SJCRH30 (cell line): ENCODE results near the gene TMCO4. TPM values are rescaled to one million over a fixed set of nuclear protein-coding genes. Genes with fewer than 3 reads are reported as not detected.
"Not testable (repeated sequence)": the region's sequence is repeated elsewhere in the genome, so short reads cannot be mapped to it uniquely, and the experiment has no call there.

ENCODE experiments used
- DNase-seq, 2 experiments: peaks; one replicate each; pipeline ENCODE4 v3.0.0-alpha.2; 2015 to 2020
- H3K27ac ChIP-seq: fragments of 250-450 bp; sonication (Bioruptor Pico); 2 replicates; pipeline ENCODE4 v1.5.1; 2020; ENCODE audit warnings: mild to moderate bottlenecking, moderate library complexity
- H3K27me3 ChIP-seq: fragments of 250-450 bp; sonication (Bioruptor Pico); 2 replicates; pipeline ENCODE4 v1.5.1; 2020; ENCODE audit warnings: mild to moderate bottlenecking, moderate library complexity
- H3K36me3 ChIP-seq: fragments of 250-450 bp; sonication (Bioruptor Pico); 2 replicates; pipeline ENCODE4 v1.5.1; 2020; ENCODE audit warnings: mild to moderate bottlenecking, moderate library complexity
- H3K4me1 ChIP-seq: fragments of 250-450 bp; sonication (Bioruptor Pico); 2 replicates; pipeline ENCODE4 v1.5.1; 2020; ENCODE audit warnings: mild to moderate bottlenecking, moderate library complexity
- H3K4me3 ChIP-seq: fragments of 250-450 bp; sonication (Bioruptor Pico); 2 replicates; pipeline ENCODE4 v1.5.1; 2020; ENCODE audit warnings: mild to moderate bottlenecking, moderate library complexity
- H3K9me3 ChIP-seq: fragments of 250-450 bp; sonication (Bioruptor Pico); replicated peaks from 2 replicates; pipeline ENCODE4 v1.5.1; 2020; ENCODE audit warnings: mild to moderate bottlenecking, moderate library complexity
- total RNA-seq: library from RNA; depleted of rRNA; stranded (reverse); fragments of >200 nt; shearing (Covaris generic); gene quantifications from 2 replicates; pipeline ENCODE4 v1.2.3, GENCODE V29; 2014

TMCO4 gene
- total RNA-seq, 1 experiment from 2014 or later = 18.0 TPM

GRCh38 chr1:19800076-19800804 is 524 bp upstream of the TMCO4 start:
- Histone ChIP-seq H3K4me3 (peak overlapping the region; percentile 14; the same call in 1 of the 2 replicates), H3K9me3 (no peaks in the 10 kb centered on the region), H3K4me1 (peaks cover 8% of the 10 kb centered on the region; the same call in 1 of the 2 replicates), H3K27ac (no peak overlapping the region), H3K27me3 (no peaks in the 10 kb centered on the region), H3K36me3 (no peaks in the 10 kb centered on the region)
- DNase-seq = peak; percentile 44 to 51

- no peaks in the 10 kb centered on the region for H3K36me3 ChIP-seq
- no peaks in the 10 kb centered on the region for H3K9me3 ChIP-seq
- no peak overlapping the region for H3K4me3 ChIP-seq
- peaks cover 8% of the 10 kb centered on the region; the same call in 1 of the 2 replicates for H3K4me1 ChIP-seq
- DNase-seq = no peak
- H3K27ac ChIP-seq = no peak overlapping the region
- no peaks in the 10 kb centered on the region for H3K27me3 ChIP-seq
These were observed 1.1 kb downstream of the TMCO4 start for GRCh38 chr1:19798486-19799229.

- H3K9me3 ChIP-seq = no peaks in the 10 kb centered on the region
- no peak overlapping the region for H3K4me3 ChIP-seq
- no peak for DNase-seq
- peaks cover 8% of the 10 kb centered on the region; the same call in 1 of the 2 replicates for H3K4me1 ChIP-seq
- H3K27ac ChIP-seq = no peak overlapping the region
- H3K27me3 ChIP-seq = no peaks in the 10 kb centered on the region
- H3K36me3 ChIP-seq = no peaks in the 10 kb centered on the region
These were observed 1.9 kb downstream of the TMCO4 start for GRCh38 chr1:19797827-19798226.

DNA sequence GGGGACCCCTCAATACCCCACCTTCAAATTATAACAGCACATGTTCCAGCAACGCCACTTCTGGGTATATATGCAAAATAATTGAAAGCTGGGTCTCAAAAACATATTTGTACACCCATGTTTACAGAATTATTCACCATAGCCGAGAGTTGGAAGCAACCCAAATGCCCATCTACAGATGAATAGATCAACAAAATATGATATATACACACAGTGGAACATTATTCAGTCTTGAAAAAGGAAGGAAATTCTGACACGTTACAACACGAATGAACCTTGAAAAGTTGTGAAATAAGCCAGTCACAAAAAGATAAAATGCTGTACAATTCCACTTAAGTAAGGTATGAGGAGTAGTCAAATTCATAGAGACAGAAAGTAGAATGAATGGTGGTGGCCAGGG is 5.1 kb downstream of the TMCO4 start:
- no peaks in the 10 kb centered on the region for H3K27me3 ChIP-seq
- peaks cover 3% of the 10 kb centered on the region; the same call in 1 of the 2 replicates for H3K9me3 ChIP-seq
- no peak overlapping the region for H3K27ac ChIP-seq
- no peak for DNase-seq
- no peaks in the 10 kb centered on the region for H3K36me3 ChIP-seq
- no peak overlapping the region for H3K4me3 ChIP-seq
- H3K4me1 ChIP-seq = 0 out of 2 replicates have a peak, but pooled peaks cover 5% of the 10 kb centered on the region

DNA sequence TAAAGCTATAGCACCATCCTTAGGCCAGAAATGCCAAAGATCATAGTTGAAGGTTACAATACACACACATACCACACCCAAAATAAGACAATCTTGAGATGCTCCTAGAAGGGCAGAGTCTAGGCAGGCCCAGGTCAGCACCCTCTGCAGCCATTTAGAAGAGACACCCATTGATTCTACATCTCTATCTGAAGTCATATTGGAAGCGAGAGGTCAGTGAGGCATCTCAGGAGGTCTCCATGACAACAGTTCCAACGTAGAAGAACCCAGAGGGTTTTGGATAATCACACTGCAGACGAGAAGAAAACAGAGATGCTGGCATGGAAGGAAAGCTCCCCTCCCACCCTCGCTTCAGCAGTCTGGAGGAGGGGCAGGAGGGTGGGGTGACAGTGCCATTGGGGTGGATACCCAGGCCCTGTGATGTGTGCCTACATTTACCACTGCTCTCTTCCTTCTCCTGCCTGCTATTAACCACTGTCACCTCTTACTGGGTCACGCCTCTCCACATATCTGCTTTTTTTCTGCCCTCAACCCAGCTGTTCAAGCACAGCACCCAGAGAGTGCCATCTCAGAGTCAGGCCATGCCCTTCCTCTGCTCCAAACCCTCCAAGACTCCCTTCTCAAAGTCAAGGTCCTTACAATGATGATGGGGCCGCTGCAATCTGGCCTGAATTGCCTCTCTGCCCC is 6.2 kb downstream of the TMCO4 start:
- H3K4me1 ChIP-seq = 0 out of 2 replicates have a peak, but pooled peaks cover 2% of the 10 kb centered on the region
- no peak for DNase-seq
- peaks cover 3% of the 10 kb centered on the region; the same call in 1 of the 2 replicates for H3K9me3 ChIP-seq
- no peaks in the 10 kb centered on the region for H3K27me3 ChIP-seq
- no peaks in the 10 kb centered on the region for H3K36me3 ChIP-seq
- H3K27ac ChIP-seq = no peak overlapping the region
- H3K4me3 ChIP-seq = no peak overlapping the region

- H3K4me1 ChIP-seq = no peaks in the 10 kb centered on the region
- H3K9me3 ChIP-seq = peaks cover 3% of the 10 kb centered on the region; the same call in 1 of the 2 replicates
- H3K4me3 ChIP-seq = no peak overlapping the region
- no peaks in the 10 kb centered on the region for H3K27me3 ChIP-seq
- no peaks in the 10 kb centered on the region for H3K36me3 ChIP-seq
- DNase-seq = no peak
- H3K27ac ChIP-seq = no peak overlapping the region
These were observed 7.3 kb downstream of the TMCO4 start for GRCh38 chr1:19792237-19793002.

- not testable (repeated sequence) for H3K36me3 ChIP-seq, H3K9me3 ChIP-seq, H3K4me3 ChIP-seq, H3K27me3 ChIP-seq, DNase-seq, H3K4me1 ChIP-seq, H3K27ac ChIP-seq
These were observed 9.4 kb downstream of the TMCO4 start for GRCh38 chr1:19790061-19790975.

- H3K27ac ChIP-seq = no peak overlapping the region
- no peak for DNase-seq
- H3K4me3 ChIP-seq = no peak overlapping the region
- peaks cover 3% of the 10 kb centered on the region; the same call in 1 of the 2 replicates for H3K9me3 ChIP-seq
- H3K27me3 ChIP-seq = no peaks in the 10 kb centered on the region
- H3K4me1 ChIP-seq = peaks cover 10% of the 10 kb centered on the region
- H3K36me3 ChIP-seq = no peaks in the 10 kb centered on the region
These were observed 12.7 kb downstream of the TMCO4 start for GRCh38 chr1:19786988-19787423.

DNA sequence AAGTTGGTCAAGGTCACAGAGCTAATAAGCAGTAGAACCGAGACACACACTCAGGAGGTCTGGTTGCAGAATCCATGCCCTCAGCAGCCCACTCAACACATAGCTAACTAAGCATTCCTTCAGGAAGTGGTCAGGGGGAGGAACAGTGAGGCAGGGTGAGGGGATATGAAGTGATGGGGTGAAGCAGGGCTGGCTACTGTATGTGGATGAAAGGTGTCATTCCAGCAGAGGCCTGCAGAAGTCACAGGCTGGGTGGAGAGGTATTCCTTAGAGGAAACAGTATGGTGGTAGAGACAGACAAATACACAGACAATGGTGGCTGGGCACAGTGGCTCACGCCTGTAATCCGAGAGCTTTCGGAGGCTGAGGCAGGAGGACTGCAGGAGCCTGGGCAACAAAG is 14.1 kb downstream of the TMCO4 start:
- no peak for DNase-seq
- H3K4me3 ChIP-seq = no peak overlapping the region
- H3K27me3 ChIP-seq = no peaks in the 10 kb centered on the region
- H3K9me3 ChIP-seq = peaks cover 1% of the 10 kb centered on the region; the same call in 1 of the 2 replicates
- H3K27ac ChIP-seq = no peak overlapping the region
- H3K4me1 ChIP-seq = peaks cover 10% of the 10 kb centered on the region
- H3K36me3 ChIP-seq = no peaks in the 10 kb centered on the region

- no peaks in the 10 kb centered on the region for H3K27me3 ChIP-seq
- no peak overlapping the region for H3K27ac ChIP-seq
- H3K9me3 ChIP-seq = no peaks in the 10 kb centered on the region
- H3K36me3 ChIP-seq = no peaks in the 10 kb centered on the region
- no peak for DNase-seq
- H3K4me1 ChIP-seq = peaks cover 19% of the 10 kb centered on the region
- no peak overlapping the region for H3K4me3 ChIP-seq
These were observed 19.3 kb downstream of the TMCO4 start for GRCh38 chr1:19780267-19780877.

GRCh38 chr1:19776933-19777332 is 22.8 kb downstream of the TMCO4 start:
- no peak for DNase-seq
- no peak overlapping the region for H3K4me3 ChIP-seq
- H3K27me3 ChIP-seq = no peaks in the 10 kb centered on the region
- H3K4me1 ChIP-seq = peaks cover 28% of the 10 kb centered on the region
- no peaks in the 10 kb centered on the region for H3K36me3 ChIP-seq
- H3K27ac ChIP-seq = no peak overlapping the region
- H3K9me3 ChIP-seq = no peaks in the 10 kb centered on the region

- Histone ChIP-seq H3K36me3 (no peaks in the 10 kb centered on the region), H3K9me3 (no peaks in the 10 kb centered on the region), H3K4me3 (no peak overlapping the region)
These were observed 23.4 kb downstream of the TMCO4 start for GRCh38 chr1:19776287-19776686.

DNA sequence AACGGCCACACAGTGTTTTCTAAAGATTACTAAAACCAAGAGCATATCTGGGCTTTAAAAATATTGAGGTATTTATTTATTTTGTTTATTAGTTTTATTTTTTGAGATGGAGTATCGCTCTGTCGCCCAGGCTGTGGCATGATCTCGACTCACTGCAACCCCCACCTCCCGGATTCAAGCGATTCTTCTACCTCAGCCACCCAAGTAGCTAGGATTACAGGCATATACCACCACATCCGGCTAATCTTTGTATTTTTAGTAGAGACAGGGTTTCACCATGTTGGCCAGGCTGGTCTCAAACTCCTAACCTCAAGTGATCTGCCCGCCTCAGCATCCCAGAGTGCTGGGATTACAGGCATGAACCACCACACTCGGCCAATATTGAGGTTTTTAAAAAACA is 23.9 kb downstream of the TMCO4 start:
- Histone ChIP-seq H3K27me3 (no peaks in the 10 kb centered on the region), H3K27ac (peak overlapping the region; percentile 58), H3K4me1 (peaks cover 39% of the 10 kb centered on the region), H3K9me3 (no peaks in the 10 kb centered on the region), H3K36me3 (no peaks in the 10 kb centered on the region), H3K4me3 (no peak overlapping the region)
- DNase-seq = peak; percentile 58 to 75

More at GRCh38 chr1:19776287-19776686, 23.4 kb downstream of the TMCO4 start:
- DNase-seq = no peak
- Histone ChIP-seq H3K27ac (peak overlapping the region; percentile 58), H3K4me1 (peaks cover 35% of the 10 kb centered on the region), H3K27me3 (no peaks in the 10 kb centered on the region)
